NCI-H2171 treated with DMSO at 0.1 percent for 48 hours (cell line): ENCODE results near the gene SMCO4.
"Not testable (repeated sequence)": the region's sequence is repeated elsewhere in the genome, so short reads cannot be mapped to it uniquely, and the experiment has no call there.

ENCODE experiments used
- DNase-seq: peaks from one replicate; lab custom pipeline; 2025; lab: John Stamatoyannopoulos, UW

The SMCO4 gene

GRCh38 chr11:93476796-93477195 lies 66.4 kb downstream of the SMCO4 start:
- no peak for DNase-seq

- peak; percentile 2 for DNase-seq
Observed at GRCh38 chr11:93474123-93474522, 69.1 kb downstream of the SMCO4 start.

GRCh38 chr11:93468290-93468689 lies 74.9 kb downstream of the SMCO4 start:
- DNase-seq: no peak

- DNase-seq: no peak
Observed at GRCh38 chr11:93467054-93467453, 76.1 kb downstream of the SMCO4 start.

GRCh38 chr11:93464927-93465540 lies 78.2 kb downstream of the SMCO4 start:
- no peak for DNase-seq

GRCh38 chr11:93463666-93464065 lies 79.5 kb downstream of the SMCO4 start:
- not testable (repeated sequence) for DNase-seq

- DNase-seq: no peak
Observed at GRCh38 chr11:93458286-93458685, 84.9 kb downstream of the SMCO4 start.

- DNase-seq: no peak
Observed at GRCh38 chr11:93444617-93445073, 98.5 kb downstream of the SMCO4 start.

- not testable (repeated sequence) for DNase-seq
Observed at GRCh38 chr11:93443232-93443631, 100.0 kb downstream of the SMCO4 start.

- no peak for DNase-seq
Observed at GRCh38 chr11:93432247-93432646, 110.9 kb downstream of the SMCO4 start.
